Thyroid gland (tissue), 4 donors: ENCODE data around the gene ACHE.

ENCODE experiments used
- CTCF ChIP-seq, 6 experiments: fragments of 200-600 bp in 3 of 6; fragments of 450-650 bp in 3 of 6; sonication (generic) in 3 of 6; IDR thresholded peaks; one replicate each; pipeline ENCODE4 v1.5.1; 2016 to 2019; ENCODE audit warnings: antibody characterized with exemption in 6 of 6, mild to moderate bottlenecking in 2 of 6, inconsistent platforms in 1 of 6, moderate library complexity in 1 of 6
- POLR2A ChIP-seq, 2 donors: fragments of 450-650 bp; IDR thresholded peaks; one replicate each; pipeline ENCODE4 v1.6.1; 2017; ENCODE audit warnings: antibody characterized with exemption in 2 of 2, mild to moderate bottlenecking in 2 of 2, moderate library complexity in 1 of 2

GRCh38 chr7:100873599-100874299 is 21.9 kb downstream of the ACHE start:
- TF ChIP-seq CTCF (IDR thresholded peaks at IDR 0.05) (no peak), POLR2A (IDR thresholded peaks at IDR 0.05) (no peak)
